Skeletal muscle tissue (tissue), 4 donors: ENCODE results near the gene IFITM10. TPM values are rescaled to one million over a fixed set of nuclear protein-coding genes. Genes with fewer than 3 reads are reported as not detected.
A peak's percentile ranks its signal among the peaks of the same experiment; 100 is the strongest.

Source experiments
- H3K27ac ChIP-seq: one replicate; pipeline ENCODE4 v1.7.0; 2013; ENCODE audit warnings: mild to moderate bottlenecking, low read depth, low read length, inconsistent platforms
- H3K27me3 ChIP-seq, 3 donors: one replicate each; pipeline ENCODE4 v1.7.0; 2013; ENCODE audit warnings: low read length in 3 of 3; ENCODE audit not compliant: control insufficient read depth in 3 of 3, insufficient read depth in 3 of 3
- H3K36me3 ChIP-seq, 3 donors: one replicate each; pipeline ENCODE4 v1.7.0; 2013; ENCODE audit warnings: low read length in 3 of 3; ENCODE audit not compliant: control insufficient read depth in 3 of 3, insufficient read depth in 3 of 3
- H3K4me1 ChIP-seq, 3 donors: one replicate each; pipeline ENCODE4 v1.7.0; 2013; ENCODE audit warnings: low read length in 3 of 3, mild to moderate bottlenecking in 3 of 3; ENCODE audit not compliant: control insufficient read depth in 3 of 3, insufficient read depth in 3 of 3
- H3K4me3 ChIP-seq, 3 donors: one replicate each; pipeline ENCODE4 v1.7.0; 2013; ENCODE audit warnings: low read length in 3 of 3
- H3K9ac ChIP-seq, 3 donors: one replicate each; pipeline ENCODE4 v1.7.0; 2013; ENCODE audit warnings: low read length in 3 of 3, mild to moderate bottlenecking in 3 of 3, moderate library complexity in 2 of 3, low read depth in 1 of 3
- H3K9me3 ChIP-seq, 3 donors: one replicate each; pipeline ENCODE4 v1.7.0; 2013; ENCODE audit warnings: low read length in 3 of 3; ENCODE audit not compliant: control insufficient read depth in 3 of 3
- total RNA-seq: library from RNA; depleted of rRNA; stranded (reverse); fragments of >200 nt; gene quantifications from one replicate; pipeline ENCODE4 v1.2.3, GENCODE V29; 2014
- donor health status: Osteomylitis.

The IFITM10 gene
- total RNA-seq, 1 donor from 2014 or later: not detected

DNA sequence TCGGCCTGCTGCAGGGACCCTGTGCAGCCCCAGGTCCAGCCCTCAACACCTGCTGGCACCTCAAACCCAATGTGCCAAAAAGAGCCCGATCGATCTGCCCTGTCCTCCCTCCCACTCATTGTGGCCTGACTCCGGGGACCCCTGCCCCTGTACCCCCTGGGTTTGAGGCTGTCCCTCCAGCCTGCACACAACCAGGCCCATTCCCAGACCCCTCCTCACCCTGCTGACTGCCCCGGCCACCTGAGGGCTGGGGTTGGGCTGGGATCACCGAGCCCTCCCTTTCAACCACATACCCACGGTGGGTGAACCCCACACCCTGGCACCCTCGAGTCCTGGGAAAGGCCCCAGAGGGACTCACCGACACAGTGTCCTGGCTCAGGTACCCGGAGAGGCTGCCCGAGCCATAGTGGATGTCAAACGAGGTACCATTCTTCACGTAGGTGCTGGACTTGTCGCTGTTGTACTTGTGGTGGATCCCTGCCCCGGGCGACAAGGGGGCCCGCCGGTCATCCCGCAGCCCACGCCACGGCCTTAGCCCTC, 8.3 kb upstream of the IFITM10 start:
- Histone ChIP-seq H3K4me1 (peaks cover 64 to 94% (median 81%) of the 10 kb centered on the region in 3 donors), H3K27me3 (no peaks in the 10 kb centered on the region), H3K4me3 (no peak overlapping the region), H3K36me3 (peaks cover 46 to 63% (median 49%) of the 10 kb centered on the region in 3 donors), H3K9ac (peak overlapping the region in 2 of 3 donors; percentile 20 to 97), H3K9me3 (no peaks in the 10 kb centered on the region), H3K27ac (peak overlapping the region; percentile 96)

DNA sequence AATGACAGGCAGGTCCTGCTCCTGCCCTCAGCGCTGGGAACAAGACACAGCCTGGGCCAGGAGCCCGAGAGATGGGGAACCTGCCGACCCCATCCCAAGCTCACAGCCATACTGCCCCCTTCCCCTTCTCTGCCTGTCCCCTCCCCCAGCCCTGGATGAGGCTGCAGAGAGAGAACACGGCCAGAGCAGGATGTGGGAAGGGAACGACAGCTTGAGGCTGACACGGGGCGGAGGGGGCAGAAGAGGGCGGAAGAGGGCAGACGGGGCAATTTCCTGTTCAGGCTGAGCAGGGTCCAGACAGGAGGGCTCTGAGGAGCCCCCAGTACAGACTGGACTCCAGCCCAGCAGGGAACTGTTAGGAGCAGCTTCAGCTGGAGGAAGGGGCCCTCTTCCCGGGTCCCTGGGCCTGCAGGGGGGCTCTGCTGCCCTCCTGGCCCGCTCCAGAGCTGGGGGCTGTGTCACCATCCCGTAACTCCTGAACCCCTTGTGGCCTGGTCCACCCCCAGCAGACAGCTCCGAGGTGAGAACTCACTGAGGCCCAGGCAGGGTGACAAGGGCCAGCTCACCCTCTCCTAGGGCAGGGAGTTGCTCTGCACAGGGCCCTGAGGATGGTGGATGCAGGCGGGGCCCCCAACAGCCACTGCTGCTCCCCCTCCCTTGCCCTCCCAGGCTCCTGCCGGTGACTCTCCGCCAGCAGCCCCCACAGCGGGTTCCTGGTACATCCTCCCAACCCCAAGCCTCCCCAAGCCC, 7.6 kb upstream of the IFITM10 start:
- Histone ChIP-seq H3K9ac (peak overlapping the region in 2 of 3 donors; percentile 20 to 97), H3K4me3 (no peak overlapping the region), H3K4me1 (peaks cover 64 to 97% (median 83%) of the 10 kb centered on the region in 3 donors), H3K9me3 (no peaks in the 10 kb centered on the region), H3K36me3 (peaks cover 52 to 69% (median 55%) of the 10 kb centered on the region in 3 donors), H3K27ac (peak overlapping the region; percentile 96), H3K27me3 (no peaks in the 10 kb centered on the region)

DNA sequence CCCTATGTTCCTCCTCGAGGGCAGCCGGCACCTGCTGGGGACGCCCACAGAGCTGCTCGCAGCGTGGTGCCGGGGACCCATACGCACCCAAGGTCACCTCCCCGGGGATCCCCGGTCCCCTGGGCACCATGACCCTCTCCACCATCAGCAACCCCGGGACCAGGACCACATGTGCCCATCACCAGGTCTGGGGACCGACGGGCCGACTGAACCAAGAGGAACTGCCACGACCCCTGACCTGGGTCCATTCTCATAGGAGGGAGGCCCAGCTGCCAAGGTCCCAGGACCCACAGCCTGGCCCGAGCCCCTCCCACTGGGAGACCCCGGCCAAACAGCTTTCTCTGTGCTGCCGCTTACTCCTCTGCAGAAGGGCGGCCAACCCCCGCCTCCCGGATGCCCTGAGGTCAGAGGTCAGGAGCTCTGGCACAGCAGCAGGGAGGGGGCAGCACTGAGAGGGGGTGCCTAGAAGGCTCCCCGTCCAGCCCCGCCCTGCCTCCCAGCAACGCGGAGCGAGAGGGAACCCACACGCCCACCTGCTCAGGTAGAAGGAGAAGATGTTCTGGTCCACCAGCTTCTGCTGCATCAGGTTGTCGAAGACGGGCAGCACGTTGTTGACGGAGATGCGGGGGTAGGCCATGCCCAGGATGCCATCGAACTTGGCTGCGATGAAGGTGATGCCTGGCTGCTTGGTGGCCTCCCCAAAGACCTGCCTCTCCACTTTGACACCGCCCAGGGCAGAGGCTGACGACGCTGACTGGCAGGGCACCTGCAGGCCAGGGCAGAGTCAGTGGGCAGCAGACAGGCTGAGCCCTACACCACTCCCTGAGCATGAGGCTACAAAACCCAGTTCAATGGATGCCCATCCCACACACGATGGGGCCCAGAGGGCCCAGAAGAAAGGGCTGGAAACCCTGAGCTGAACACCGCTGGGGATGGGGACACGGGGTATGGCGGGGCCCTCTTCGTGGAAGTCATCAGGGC, 6.7 kb upstream of the IFITM10 start:
- no peak overlapping the region for H3K4me3 ChIP-seq
- peaks cover 55 to 75% (median 60%) of the 10 kb centered on the region in 3 donors for H3K36me3 ChIP-seq
- H3K9ac ChIP-seq: peak overlapping the region in 1 of 3 donors; percentile 25
- H3K27me3 ChIP-seq: no peaks in the 10 kb centered on the region
- no peaks in the 10 kb centered on the region for H3K9me3 ChIP-seq
- peaks cover 64 to 97% (median 83%) of the 10 kb centered on the region in 3 donors for H3K4me1 ChIP-seq
- peak overlapping the region; percentile 36 for H3K27ac ChIP-seq

DNA sequence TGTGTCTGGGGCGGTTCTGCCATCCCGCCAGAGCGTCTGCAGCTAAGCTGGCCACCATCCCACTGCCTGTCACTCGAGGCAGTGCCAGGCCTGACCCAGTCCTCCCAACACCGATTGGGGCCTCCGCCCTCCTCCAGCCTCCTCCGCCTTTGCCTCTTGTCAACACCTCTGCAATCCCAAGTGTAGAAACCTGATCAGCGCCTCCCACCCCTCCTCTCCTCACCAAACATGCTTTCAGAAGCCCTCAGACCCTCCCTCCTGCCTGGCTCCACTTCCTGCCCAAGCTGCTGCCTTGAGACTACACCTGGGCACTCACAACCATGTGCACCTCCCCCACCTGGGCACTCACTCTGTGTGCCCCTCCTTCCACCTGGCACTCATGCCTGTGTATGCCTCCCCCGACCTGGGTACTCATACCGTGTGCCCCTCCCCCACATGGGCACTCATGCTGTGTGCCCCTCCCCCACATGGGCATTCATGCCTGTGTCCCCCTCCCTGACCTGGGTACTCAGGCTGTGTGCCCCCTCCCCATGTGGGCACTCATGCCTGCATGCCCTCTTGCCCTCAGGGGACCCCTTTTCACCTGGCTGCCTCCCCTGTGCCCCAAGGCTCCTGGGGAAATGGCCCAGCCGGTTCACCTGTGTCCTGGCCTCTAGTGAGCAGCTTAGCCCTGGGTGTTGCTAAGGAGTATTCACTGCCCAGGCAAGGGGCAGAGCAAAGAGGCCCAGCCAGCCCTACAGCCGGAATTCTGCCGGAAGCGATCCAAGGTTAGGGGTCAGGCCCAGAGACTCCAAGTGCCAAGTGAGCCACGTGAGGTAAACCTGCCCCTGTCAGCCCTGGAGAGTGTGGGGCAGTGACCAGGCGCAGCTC, 5.5 kb upstream of the IFITM10 start:
- Histone ChIP-seq H3K4me1 (peaks cover 64 to 97% (median 83%) of the 10 kb centered on the region in 3 donors), H3K36me3 (peaks cover 52 to 72% (median 60%) of the 10 kb centered on the region in 3 donors), H3K27ac (peak overlapping the region; percentile 36), H3K4me3 (no peak overlapping the region), H3K9ac (peak overlapping the region in 1 of 3 donors; percentile 57), H3K9me3 (no peaks in the 10 kb centered on the region), H3K27me3 (no peaks in the 10 kb centered on the region)

DNA sequence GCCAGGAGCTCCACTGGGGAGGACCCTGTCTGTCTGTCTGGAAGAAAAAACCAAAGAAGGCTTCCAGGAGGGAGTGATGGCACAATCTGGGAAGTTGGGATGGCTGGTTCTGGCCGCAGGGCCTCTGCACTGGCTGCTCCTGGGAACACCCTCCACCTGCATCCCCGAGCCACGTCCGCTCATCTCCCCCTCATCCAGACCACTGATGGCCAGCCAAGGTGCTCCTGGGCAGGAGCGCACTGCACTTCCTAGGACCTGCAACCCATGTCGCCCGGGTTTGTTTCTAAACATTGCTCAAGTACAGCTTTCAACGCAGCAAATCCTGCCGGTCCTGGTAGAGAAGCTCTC, 4.9 kb upstream of the IFITM10 start:
- Histone ChIP-seq H3K9me3 (no peaks in the 10 kb centered on the region), H3K4me3 (no peak overlapping the region), H3K27ac (no peak overlapping the region), H3K9ac (peak overlapping the region in 1 of 3 donors; percentile 54), H3K27me3 (no peaks in the 10 kb centered on the region), H3K4me1 (peaks cover 64 to 97% (median 83%) of the 10 kb centered on the region in 3 donors), H3K36me3 (peaks cover 52 to 69% (median 60%) of the 10 kb centered on the region in 3 donors)

DNA sequence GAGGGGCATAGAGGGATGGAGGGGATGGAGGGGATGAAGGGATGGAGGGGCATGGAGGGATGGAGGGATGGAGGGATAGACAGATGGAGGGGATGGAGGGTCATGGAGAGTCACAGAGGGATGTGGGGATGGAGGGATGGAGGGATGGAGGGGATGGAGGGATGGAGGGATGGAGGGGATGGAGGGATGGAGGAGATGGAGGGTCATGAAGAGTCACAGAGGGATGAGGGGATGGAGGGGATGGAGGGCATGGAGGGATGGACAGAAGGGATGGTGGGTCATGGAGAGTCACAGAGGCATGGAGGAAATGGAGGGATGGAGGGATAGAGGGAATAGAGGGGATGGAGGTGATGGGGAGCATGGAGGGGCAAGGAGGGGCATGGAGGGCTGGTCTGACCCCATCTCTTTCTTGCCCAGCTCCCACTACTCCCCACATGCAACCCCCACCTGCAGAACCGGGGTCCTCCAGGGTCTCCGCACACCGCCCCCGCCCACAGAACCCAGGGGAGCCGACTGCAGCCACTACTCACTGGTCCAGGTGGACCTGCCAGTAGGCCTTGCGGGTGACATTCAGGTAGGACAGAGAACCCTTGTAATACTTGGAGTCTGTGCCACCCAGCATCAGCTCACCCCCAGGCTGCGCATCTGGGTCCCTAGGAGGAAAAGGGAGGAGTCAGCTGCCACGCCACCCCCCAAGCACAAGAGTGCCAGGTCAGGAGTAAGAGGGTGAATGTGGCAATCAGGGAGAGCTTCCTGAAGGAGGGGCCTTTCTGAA, 4.2 kb upstream of the IFITM10 start:
- peaks cover 0 to 5% (median 0%) of the 10 kb centered on the region in 3 donors for H3K27me3 ChIP-seq
- H3K36me3 ChIP-seq: peaks cover 48 to 63% (median 60%) of the 10 kb centered on the region in 3 donors
- no peak overlapping the region for H3K27ac ChIP-seq
- H3K9me3 ChIP-seq: no peaks in the 10 kb centered on the region
- no peak overlapping the region for H3K9ac ChIP-seq
- no peak overlapping the region for H3K4me3 ChIP-seq
- H3K4me1 ChIP-seq: peaks cover 62 to 97% (median 83%) of the 10 kb centered on the region in 3 donors

DNA sequence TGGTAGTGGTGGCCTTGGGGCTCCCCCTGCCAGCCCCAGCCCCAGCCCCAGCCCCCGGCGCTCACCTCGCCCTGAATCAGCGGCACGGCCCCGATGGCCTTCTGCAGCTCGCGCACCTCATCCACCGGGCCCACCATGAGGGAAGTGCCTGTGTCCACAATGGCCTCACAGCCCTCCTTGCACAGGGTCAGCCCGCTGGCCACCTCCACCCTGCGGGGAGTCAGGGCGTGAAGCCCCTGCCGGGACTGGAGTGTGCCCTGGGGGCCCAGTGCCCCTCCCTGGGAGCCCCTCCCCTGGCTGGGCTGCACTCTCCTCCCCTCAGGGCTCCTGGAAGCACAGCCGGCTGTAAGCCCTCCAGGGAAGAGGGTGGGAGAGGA, 3.5 kb upstream of the IFITM10 start:
- Histone ChIP-seq H3K9ac (no peak overlapping the region), H3K27ac (no peak overlapping the region), H3K9me3 (no peaks in the 10 kb centered on the region), H3K4me1 (peaks cover 59 to 94% (median 82%) of the 10 kb centered on the region in 3 donors), H3K36me3 (peaks cover 44 to 58% (median 54%) of the 10 kb centered on the region in 3 donors), H3K4me3 (no peak overlapping the region), H3K27me3 (peaks cover 0 to 5% (median 0%) of the 10 kb centered on the region in 3 donors)

DNA sequence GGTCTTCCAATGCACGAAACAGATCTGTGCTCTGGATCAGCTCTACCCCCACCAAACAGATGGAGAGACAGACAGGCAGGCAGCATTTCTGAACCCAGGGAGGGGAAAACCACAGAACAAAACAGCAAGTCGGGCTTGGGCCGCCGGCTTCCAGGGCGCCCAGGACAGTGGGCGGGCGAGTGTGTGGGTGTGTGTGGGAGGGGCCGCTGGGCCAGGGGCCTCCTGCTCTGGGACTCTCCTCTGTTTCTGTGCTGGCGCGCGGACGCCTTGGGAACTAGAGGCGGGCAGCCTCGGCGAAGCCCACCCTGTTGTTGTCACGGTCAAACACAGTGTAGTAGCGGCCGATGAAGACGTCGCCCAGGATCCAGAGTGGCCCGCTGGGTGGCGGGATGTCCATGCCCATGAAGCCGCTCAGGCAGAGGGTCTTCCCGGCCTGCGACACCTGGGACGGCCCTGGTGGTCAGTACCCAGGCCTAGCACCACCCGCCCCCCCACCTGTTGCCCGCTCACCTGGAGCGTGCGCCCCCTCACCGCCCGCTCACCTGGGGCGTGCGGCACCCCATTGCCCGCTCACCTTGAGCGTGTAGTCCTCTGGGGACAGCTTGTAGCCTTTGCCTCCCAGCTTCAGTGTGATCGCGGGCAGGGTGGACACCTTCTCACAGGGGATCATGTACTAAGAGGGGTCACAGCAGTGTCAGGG, 3.0 kb upstream of the IFITM10 start:
- peak overlapping the region in 1 of 3 donors; percentile 33 for H3K9ac ChIP-seq
- H3K27ac ChIP-seq: peak overlapping the region; percentile 84
- H3K4me3 ChIP-seq: no peak overlapping the region
- peaks cover 59 to 93% (median 82%) of the 10 kb centered on the region in 3 donors for H3K4me1 ChIP-seq
- no peaks in the 10 kb centered on the region for H3K9me3 ChIP-seq
- peaks cover 0 to 5% (median 0%) of the 10 kb centered on the region in 3 donors for H3K27me3 ChIP-seq
- peaks cover 40 to 53% (median 49%) of the 10 kb centered on the region in 3 donors for H3K36me3 ChIP-seq
